GM23338 (cell line): ENCODE measurements around the gene LFNG. TPM values are rescaled to one million over a fixed set of nuclear protein-coding genes. Genes with fewer than 3 reads are reported as not detected.

Source experiments
- STAT1 ChIP-seq: IDR thresholded peaks from one replicate; pipeline ENCODE4 v1.6.1; 2016; ENCODE audit warnings: antibody characterized with exemption; ENCODE audit not compliant: unreplicated experiment
- ZNF331 ChIP-seq: fragments of 250-450 bp; sonication (Bioruptor Pico); IDR thresholded peaks from 2 replicates; pipeline ENCODE4 v1.5.0; 2020; ENCODE audit warnings: low read depth, mild to moderate bottlenecking, moderate library complexity
- ZNF462 ChIP-seq: fragments of 250-450 bp; sonication (Bioruptor Pico); IDR thresholded peaks from 2 replicates; pipeline ENCODE4 v1.5.0; 2020; ENCODE audit warnings: mild to moderate bottlenecking, moderate library complexity
- polyA plus RNA-seq: library from polyadenylated mRNA; unstranded; fragments of >200 nt; fragmentation: Nextera tagmentation; extraction: Ambion mirVana; gene quantifications from 2 replicates; pipeline ENCODE4 v1.2.1, GENCODE V29; 2016
- total RNA-seq: library from RNA; depleted of rRNA; stranded (reverse); fragments of >200 nt; shearing (Covaris generic); gene quantifications from 2 replicates; pipeline ENCODE4 v1.2.3, GENCODE V29; 2014
- TF ChIP-seq, protein P1 (sequence below): IDR thresholded peaks from one replicate; pipeline ENCODE4 v1.6.1; 2018; ENCODE audit warnings: antibody characterized with exemption; ENCODE audit not compliant: unreplicated experiment

The LFNG gene
- total and polyA plus RNA-seq, 2 experiments from 2014 or later, result 1.7 to 35.4 TPM

DNA sequence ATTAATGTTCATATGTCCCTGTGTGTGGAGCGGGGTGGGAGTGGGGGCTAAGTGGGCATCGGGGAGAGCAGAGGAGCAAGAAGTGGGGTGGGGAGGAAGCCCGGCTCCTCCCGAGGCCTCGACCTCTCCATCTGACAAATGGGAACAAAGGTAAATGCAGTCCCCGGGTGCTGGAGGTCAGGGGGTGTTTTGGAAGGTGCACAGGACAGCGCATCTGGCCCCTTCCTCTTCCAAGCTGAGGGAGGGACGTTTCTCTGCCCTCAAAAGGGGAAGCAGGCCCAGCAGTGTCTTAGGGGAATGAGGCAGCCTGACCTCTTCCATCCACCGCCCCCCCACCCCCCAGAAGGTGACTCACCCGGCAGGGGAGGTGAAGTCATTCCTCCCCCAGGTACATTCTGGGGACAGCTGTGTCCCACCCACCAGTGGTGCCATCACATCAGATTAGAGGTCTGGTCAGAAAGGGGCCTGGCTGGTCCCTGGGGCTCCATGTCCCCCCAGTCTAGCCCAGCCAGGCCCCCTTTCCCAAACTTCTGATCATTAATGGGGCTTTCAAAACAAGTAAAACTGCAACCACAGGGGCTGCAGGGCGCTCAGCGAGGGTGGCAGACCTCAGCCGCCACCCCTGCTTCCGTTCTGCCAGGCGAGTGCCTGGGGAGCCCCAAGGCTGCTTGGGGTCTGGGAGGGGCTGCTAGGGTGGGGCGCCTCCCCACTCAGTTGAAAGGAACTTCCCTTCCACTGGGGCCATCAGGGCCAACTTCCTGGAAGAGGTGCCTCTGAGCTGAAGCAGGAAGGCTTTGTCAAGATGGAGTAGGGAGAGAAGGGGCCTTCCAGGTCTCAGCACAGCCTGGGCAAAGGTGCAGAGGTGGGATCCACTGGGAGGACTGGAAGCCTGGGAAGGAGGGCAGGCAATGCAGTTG is 10.8 kb downstream of the LFNG start (continued):
- TF ChIP-seq ZNF462 (CRISPR knock-in tag) (no peak), STAT1 (no peak), ZNF331 (CRISPR knock-in tag) (no peak)
- TF ChIP-seq, protein P1, sequence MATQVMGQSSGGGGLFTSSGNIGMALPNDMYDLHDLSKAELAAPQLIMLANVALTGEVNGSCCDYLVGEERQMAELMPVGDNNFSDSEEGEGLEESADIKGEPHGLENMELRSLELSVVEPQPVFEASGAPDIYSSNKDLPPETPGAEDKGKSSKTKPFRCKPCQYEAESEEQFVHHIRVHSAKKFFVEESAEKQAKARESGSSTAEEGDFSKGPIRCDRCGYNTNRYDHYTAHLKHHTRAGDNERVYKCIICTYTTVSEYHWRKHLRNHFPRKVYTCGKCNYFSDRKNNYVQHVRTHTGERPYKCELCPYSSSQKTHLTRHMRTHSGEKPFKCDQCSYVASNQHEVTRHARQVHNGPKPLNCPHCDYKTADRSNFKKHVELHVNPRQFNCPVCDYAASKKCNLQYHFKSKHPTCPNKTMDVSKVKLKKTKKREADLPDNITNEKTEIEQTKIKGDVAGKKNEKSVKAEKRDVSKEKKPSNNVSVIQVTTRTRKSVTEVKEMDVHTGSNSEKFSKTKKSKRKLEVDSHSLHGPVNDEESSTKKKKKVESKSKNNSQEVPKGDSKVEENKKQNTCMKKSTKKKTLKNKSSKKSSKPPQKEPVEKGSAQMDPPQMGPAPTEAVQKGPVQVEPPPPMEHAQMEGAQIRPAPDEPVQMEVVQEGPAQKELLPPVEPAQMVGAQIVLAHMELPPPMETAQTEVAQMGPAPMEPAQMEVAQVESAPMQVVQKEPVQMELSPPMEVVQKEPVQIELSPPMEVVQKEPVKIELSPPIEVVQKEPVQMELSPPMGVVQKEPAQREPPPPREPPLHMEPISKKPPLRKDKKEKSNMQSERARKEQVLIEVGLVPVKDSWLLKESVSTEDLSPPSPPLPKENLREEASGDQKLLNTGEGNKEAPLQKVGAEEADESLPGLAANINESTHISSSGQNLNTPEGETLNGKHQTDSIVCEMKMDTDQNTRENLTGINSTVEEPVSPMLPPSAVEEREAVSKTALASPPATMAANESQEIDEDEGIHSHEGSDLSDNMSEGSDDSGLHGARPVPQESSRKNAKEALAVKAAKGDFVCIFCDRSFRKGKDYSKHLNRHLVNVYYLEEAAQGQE, result no peak
